NAMALWA (cell line): ENCODE data around the gene CNN3.

Experiments
- DNase-seq: peaks from one replicate; pipeline ENCODE4 v3.0.0-alpha.2; 2015; ENCODE audit warnings: low spot score

Gene CNN3

DNA sequence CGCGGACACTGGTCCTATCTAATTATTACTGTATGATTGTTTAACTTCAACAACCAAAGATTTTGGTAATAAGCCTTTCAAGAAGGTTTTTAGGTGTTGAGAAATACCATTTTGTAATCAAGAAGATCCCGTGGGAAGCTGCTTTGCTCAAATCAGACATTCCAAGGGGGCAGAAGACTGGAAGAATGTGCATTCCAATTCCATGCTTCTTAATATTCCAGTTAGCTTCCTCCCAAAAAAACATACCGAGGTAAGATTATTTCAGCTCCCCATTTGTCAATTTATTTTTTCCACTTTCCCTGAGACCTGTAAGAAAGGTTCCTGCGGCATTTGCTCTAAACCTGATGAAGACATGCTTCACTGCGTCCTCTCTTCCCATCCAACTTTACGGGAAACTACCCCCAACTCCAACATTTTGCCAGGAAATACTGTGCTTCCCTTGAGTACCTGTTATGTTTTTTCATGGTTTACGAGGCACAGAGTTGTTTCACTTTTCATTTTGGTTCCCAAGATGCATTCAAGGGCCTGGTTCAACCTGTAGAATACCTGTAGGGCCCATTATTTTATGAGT is 4.1 kb downstream of the CNN3 start:
- no peak for DNase-seq

DNA sequence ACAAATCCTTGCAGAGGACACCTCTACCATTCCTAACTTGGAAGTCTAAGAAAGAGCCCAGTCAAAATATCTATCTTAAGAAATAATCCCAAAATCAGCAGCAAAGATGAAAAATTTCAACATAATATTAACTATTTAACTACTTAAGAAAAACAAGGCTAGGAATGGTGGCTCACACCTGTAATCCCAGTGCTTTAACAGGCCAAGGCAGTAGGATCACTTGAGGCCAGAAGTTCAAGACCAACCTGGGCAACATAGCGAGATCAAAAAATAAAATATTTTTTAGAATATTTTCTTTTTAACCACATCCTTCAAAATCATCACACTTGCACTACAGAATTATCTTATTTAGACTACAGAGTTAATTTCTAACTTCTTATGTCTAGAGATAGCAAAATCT is 4.9 kb downstream of the CNN3 start:
- no peak for DNase-seq

- DNase-seq: no peak
Observed at GRCh38 chr1:94920061-94920460, 6.8 kb downstream of the CNN3 start.

GRCh38 chr1:94919241-94920030 is 7.5 kb downstream of the CNN3 start:
- no peak for DNase-seq

DNA sequence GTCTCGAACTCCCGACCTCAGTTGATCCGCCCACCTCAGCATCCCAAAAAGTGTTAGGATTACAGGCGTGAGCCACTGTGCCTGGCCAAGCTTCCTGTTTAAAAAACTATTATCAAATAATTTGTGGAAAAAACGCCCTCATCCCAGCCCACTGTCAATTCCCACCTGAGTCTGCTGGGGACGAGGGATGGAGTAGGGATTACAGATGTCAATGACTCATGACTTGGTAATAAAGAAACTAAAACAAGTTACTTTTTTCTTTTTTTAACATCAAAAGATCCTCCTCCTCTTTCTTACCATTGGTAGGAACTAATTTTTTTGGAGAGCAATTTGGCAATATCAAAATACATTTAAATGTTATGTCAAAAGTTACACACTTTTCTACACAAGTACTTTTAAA is 9.7 kb downstream of the CNN3 start:
- no peak for DNase-seq

DNA sequence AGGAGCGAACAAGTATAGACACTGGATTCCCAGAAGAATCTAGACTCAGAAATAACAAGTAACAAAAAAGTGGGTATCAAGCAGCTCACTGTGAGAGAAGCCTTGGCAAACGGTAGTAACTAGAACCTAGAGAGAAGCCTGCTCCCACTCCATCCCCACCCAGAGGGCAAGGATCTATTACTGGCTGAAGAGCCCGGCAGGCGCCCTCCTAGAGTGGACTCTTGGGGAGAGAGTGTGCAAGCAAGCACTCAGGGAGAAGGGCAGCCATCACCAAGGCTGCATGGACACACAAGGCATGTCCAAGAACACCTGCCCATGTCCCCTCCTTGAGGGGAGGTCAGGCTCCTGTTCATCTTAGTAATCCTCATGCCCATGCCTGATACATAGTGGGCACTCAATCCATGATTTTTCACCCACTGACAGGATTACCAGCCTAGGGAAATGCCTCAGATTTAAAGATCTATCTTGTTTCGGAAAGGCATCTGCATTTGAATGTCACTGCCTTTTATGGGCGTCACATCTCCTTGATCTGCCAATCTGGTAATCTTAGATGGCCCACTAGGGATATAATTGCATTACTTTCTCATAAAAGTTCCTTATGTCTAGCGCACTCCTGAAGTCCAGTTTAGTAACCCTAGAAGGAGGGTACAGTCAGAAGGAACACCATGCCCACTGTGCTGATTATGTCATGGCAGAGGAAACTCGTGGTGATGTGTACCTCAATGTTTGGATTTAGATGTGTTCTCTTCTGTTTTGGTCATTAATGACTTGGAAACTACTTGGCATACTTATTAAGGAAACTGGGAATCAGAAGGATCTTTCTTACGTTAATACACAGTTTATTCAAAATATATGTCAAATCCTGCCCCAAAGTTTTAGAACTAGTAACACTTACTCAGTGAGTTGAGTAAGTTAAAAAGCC is 14.4 kb downstream of the CNN3 start:
- no peak for DNase-seq

GRCh38 chr1:94909486-94909885 is 17.4 kb downstream of the CNN3 start:
- DNase-seq: no peak

DNA sequence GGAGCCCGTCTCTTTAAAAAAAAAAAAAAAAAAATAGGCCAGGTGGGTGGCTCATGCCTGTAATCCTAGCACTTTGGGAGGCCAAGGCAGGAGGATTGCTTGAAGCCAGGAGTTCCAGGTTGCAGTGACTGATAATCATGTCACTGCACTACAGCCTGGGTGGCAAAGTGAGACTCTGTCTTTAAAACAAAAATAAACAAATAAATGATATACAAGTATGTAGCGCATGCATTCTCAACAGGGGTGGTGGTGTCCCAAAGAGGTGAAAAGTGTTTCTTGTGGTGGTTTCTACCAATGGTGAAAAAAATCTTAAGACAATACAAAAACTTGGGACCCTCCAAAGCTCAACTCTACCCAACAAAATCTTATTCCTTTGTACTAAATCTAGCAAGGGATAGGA is 17.9 kb downstream of the CNN3 start:
- no peak for DNase-seq

DNA sequence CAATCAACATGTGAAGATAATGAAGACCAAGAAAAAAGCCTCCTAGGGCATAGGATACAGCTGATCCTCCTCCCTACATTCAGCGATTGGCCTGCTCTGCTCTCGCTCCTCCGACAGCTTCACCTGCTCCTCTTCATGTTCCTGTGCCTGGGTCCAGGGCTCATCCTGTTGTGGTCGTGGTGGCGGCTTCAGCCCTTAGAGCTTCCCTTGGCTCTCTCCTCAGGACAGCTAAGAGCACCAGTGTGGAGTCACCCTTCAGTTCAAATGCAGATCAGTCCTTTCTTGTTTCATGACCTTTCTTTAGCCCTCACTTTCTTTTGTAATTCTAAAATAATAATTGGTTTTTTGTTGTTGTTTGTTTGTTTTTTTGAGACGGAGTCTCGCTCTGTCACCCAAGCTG is 18.7 kb downstream of the CNN3 start:
- DNase-seq: no peak

GRCh38 chr1:94907136-94907535 is 19.8 kb downstream of the CNN3 start:
- no peak for DNase-seq

GRCh38 chr1:94906382-94906781 is 20.5 kb downstream of the CNN3 start:
- DNase-seq: no peak

DNA sequence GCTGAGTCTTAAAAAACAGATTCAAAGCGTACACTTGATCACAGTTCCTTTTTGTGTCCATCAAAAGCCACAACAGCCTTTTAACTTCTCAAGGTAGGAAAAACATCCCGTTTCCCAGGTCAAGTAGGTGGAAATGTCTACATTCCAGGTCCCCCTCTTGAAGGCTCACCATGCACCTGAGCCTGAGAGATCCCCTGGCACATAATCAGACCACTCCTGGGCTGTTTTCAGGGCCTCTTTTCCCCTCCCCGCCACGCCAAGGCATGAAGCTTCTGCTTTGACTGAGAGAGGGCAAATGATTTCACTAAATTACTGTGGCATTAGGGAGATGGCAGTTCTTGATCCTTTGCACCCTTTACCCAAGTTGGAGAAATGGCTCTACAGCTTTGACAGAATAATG is 21.7 kb downstream of the CNN3 start:
- DNase-seq: no peak

DNA sequence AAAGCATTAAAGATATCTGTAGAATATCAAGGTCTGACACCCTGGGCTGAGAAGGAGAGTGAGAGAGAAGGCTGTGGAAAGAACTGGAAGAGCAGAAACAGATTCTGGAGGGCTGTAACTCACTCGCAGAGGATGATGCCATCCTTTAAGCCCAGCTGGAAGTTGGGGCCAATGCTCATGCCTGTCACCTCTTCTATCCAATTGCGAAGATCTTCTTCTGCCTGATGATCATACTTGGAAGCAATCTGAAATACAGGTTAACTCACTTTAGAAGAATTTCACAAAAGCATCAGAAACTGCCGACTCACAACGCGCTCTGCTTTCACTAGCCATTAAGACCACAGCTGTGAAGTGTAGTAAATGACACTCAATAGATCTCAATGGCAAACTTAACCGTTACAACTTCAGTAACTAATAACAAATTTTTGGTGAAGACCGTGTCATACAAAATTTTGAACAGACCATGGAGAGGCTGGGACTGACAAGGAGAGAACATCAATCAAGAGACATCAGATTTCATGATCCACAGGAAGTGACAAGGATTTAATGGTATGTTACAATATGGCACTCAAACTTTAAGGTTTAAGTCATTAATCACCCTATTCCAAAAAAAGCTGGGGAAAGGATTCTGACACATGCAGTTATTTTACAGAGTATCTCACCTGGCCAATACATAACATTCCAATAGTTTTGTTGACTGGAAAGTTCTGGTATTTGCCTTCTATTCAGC is 23.5 kb downstream of the CNN3 start:
- no peak for DNase-seq

- DNase-seq: no peak
Observed at GRCh38 chr1:94901841-94902240, 25.1 kb downstream of the CNN3 start.

DNA sequence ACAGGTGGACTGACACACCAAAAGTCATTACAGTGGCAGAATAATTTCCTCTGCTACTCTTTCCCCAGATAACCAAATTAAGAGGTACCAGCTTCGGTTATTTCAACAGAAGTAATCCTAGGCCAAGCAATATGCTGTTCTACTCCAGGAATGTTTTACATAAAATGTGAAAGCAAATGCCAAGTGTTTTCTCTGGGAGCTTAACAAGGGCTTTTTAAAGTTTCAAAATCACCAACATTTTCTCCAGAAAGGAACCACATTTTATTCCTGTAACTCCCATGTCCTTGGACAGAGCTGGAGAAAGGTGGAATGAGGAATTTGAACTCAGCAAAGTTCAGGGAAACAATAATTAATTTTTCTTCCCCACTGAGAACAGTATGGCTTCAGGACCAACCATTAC is 27.2 kb downstream of the CNN3 start:
- no peak for DNase-seq

DNA sequence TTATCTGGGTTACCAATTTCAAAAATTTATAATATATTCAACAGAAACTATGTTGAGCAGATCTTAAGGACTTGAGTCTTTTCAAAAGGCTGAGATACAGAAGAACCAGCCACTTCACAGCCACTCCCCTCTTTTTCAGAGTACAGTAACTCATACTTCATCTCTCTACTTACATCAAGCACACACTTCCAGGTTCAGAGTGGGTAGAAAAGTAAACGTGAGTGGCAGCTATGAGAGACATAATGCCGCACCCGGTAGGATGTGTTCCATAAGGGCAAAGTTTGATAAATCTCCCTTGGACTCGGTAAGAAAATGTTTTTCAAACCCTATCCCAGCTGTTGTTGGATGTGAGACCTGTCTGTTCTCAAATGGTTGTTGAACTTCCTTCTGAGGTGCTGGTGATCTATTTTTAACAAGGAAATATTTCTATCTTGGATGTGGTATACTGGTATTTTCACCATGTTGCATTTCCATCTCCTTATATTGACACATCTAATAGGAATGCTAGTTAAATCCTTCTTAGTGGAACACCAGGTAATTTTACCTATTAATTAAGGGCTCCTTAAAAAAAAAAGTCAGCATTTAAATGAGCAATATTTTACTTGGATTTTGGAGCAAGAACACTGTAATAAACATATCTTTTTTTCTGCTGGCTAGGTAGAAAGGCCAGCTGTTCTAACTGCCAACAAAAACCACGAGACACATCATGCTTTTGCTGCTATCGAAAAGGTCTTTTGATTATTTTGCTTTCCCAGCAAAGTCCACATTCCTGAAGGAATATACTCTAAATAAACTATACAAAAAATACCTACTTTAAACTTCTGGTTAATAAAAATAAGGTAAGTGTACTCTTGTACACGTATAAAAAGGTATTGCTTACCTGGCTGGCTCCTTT is 28.2 kb downstream of the CNN3 start:
- no peak for DNase-seq

DNA sequence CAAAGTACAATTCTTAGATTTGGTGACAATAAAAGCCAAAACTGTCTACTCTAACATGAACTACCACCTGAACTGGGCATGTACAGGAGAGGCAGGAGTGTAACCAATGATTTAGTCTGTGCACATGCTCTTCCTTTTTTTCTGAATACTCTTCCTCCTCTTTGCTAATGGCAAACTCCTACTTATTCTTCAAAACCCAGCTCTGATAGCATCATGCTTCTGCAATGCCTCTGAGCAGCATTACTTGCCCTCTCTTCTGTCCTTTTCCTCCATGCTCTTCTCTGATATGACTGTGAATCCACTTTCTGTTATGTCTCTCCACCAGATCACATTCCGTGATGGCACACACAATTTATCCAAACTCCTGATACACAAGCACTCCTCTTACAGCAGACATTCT is 31.4 kb downstream of the CNN3 start:
- DNase-seq: no peak

DNA sequence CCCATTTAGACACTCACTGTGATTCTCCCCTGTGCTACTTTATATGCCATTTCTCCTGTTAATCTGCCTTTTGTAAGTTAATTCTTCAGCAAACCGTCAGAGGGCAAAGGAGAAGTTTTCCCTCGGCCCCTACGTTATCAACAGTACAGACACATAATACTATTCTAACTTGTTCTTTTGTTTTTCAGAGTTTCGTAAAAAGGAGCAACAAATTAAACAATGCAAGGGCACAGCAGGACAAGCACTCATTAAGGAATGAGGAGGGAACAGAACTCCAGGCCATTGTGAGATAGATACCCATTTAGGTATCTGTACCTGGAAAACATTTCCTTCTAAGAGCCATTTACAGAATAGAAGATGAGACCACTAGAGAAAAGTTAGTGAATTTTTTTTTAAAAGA is 32.3 kb downstream of the CNN3 start:
- no peak for DNase-seq

- DNase-seq: no peak
Observed at GRCh38 chr1:94892604-94893254, 34.2 kb downstream of the CNN3 start.

- DNase-seq: no peak
Observed at GRCh38 chr1:94888201-94888600, 38.7 kb downstream of the CNN3 start.
